ENCODE measurements around the gene LTBP1.

LTBP1 gene

DNA sequence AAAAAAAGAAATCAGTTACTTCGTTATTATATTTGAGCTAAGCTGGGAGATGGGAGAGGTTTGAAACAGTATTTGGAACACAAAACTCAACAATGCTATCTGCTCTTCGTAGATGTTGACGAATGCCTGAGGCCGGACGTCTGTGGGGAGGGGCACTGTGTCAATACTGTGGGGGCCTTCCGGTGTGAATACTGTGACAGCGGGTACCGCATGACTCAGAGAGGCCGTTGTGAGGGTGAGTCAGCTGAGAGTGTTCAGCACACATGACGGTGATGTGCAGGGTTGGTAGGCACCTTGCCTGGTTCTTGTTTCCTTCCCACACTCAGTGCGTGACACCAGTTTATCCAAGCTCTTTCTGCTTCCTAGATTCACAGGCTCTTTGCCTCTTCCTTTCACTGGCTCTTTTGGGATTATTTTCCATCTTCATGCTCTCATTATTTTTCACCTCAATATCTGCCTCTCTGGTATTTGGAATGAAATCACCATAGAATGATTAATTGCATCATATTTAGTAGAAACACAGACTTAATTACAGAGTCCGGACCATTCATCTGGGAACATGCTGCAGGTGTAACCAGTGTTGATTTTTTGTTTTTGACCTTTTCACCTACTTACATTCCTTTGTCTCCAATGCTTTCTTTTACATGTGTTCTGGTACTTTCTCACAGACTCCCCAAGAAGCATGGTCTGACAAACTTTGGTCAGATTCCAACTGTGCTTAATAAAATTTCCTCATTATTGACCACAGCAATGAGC lies 329.1 kb downstream of the LTBP1 start:
- no peak for DNase-seq

DNA sequence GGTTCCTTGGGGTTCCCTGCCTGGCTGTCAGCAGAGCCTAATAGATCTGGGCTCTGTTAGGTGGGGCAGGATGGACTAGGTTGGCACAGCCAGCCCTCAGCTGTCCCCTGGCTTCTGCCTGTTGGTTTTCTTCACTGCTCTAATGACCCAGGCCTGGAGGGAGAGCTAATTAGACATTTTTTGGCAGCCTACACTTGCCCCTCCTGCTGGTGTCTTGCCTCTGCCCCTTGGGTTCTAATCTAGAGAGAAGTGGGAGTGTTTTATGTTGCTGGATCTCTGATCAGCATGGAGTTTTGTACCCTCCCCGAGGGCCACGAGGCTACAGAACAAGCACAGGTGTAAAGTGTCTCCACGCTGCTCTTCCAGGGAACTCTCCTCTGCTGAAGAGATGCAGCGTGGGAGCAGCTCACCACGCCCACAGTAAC lies 330.3 kb downstream of the LTBP1 start:
- no peak for DNase-seq

DNA sequence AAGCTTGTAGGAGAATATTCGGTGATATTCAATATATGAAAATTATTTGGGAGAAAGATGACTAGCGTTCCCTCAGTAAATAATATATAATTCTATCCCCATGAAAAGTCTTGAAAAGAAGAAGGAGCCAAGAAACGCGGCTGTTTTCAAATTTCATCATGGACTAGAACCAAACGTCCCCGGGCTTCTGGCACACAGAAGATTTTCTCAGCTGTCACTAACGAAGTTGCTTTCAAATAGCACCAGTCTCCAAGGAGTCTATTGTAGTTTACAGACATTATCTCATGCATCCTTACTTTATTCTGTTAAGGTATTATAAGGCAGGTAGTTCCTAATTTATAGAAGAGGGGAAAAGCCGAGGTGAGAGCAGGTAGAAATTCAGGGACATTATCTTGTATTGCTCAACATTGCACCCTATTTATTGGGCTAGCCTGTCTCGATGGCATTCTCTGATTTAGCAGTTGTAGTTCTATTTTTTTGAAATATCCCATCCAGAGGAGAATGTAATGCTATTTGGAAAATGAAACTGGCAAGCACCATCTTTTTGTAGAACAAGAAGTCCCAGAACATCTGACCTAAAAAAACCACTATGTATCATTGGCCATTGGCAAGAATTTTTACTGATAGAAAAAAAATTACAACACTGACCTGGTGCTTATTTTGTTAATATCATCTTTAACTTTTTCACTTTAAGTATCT lies 331.6 kb downstream of the LTBP1 start:
- no peak for DNase-seq

DNA sequence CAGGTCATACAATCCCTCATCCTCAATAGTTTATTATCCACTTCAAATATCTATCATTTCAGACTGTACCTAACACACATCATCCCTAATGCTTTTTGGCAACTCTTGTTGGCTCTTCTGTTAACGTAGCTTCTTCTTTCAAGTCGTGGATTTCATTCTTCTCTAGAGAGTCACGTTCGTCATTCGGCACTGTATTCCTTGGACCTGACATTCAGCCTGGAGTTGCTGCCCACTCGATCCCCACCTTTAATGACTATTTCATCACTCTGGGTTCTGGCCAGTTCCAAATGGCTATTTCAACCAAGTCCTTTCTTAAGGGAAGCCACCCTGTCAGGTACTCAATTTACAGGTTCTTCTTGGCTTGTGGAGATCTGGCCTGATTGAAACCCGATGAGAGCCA lies 337.5 kb downstream of the LTBP1 start:
- no peak for DNase-seq

DNA sequence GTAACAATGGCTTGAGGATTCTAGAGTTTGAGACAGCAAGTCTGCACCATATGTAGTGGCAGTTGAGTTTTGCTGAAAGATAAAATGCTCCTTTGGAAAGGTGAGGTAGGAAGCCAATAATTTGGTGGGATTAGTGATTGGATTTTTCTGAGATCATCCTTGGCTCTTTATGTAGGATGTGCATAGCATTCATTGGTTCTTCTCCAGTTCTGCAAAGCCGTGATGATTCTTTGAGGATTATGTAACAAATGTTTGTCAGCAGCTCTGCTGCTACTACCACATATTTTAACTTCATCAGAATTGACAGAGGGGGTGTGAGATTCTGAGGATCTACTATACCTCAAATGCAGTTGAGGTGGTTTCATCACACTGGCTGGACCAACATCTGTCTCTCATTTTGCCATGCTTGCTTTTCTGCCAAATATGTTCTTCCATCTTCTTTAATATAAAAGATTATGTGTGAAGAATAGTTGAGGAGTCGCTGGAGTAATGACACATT lies 340.8 kb downstream of the LTBP1 start:
- no peak for DNase-seq

DNA sequence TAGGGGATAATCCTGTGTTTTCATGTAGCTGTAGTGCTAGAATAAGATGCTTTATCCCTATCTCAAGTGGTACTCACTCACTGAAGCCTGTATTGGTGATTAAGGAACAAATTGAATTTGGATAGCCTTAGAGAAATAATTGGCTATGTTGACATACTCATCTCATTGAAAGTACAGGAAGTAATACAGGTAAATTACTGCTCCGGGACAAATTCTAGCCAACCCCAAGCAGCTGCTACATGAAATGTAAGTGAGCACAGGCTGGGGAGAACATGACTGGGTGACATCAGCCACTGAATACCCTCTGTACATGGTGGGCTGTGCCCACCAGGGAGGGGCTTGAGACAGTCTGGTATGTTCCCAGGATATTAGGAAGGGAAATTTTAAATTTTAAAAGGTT lies 341.3 kb downstream of the LTBP1 start:
- no peak for DNase-seq

DNA sequence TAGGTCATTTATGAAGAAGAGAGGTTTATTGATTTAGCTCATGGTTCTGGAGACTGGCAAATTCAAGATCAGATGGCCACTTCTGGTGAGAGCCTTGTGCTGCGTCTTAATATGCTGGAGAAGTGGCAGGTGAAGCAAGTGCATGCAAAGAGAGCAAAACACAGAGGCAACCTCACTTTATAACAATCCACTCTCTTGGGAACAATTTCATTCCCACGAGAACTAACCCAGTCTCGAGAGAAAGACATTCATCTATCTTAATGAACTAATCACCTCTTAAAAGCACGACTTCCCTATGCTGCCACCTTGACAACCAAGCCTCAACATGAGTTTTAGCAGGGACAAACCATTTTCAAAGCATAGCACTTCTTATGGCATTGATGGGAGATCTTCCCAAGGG lies 343.2 kb downstream of the LTBP1 start:
- DNase-seq, result no peak

DNA sequence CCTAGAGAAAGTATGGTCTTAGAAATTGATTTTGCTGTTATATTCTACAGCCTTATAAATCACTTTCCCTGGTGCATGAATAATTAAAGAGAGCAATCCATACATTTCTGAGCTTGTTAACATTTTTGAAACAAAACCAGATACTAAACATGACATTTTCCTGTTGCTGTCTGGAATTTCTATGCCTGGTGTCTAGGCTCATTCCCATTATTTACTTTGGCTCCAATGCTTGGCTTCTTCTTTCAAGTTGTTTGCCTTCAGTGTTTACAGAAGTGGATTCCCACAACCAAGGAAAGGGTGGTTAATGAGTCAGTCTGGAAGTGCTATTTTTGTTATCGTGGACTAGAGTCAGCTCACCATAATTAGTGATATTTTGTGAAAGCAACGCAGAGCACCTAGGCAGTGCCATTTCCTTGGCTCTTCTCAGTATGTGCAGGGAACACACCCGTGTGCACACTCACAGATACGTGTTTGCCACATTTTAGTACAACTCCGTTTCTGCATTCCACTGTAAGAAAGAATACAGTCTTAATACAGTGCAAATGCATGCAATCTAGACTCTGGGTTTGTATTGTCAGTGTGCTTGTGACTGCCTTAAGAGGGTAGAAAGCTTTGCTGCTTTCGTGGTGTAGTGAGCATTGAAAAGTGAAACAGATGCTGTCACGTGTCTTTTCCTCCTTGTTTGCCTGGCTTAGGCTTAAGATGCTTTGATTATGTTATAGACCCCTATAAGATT lies 344.7 kb downstream of the LTBP1 start:
- peak; percentile 40 for DNase-seq

DNA sequence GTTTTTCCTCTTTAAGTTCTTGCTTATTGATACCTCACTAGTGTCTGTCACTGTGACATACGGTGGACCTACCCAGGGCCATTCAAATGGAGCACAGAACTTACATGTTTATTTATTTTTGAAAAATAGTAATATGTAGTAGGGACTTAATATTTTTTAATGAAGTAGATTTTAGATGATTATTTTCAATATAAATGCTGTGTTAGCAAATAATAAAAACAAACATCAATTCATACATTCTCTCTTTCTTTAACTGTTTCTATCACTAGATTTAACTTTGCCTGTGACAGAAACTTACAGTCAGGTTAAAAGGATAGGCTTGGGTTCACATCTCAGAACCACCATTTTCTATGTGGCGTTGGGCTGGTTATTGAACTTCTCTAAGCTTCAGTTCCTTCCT lies 345.3 kb downstream of the LTBP1 start:
- no peak for DNase-seq

DNA sequence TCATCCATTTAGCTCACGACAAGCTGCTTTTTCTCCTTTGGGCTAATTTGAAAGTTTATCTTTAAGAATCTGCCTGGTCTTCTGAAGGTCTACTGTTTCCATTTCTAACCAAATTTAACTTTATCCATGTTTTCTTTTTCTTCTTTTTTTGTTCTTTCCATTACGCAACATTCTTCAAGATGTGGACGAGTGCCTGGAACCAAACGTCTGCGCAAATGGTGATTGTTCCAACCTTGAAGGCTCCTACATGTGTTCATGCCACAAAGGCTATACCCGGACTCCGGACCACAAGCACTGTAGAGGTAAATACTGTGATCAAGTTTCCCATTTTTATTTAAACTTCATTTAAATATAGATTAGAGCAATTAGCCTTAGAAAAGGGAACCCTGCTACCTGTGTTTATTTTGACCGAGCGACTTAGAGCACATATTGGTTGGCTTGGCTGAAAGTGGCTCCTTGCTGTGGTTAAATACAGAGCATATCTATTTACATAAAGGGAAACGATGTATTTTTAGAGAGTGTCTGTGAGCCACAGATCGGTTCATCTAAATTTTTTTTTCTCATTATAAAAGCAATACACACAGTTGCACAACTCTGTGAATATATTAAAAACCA lies 346.3 kb downstream of the LTBP1 start:
- no peak for DNase-seq

DNA sequence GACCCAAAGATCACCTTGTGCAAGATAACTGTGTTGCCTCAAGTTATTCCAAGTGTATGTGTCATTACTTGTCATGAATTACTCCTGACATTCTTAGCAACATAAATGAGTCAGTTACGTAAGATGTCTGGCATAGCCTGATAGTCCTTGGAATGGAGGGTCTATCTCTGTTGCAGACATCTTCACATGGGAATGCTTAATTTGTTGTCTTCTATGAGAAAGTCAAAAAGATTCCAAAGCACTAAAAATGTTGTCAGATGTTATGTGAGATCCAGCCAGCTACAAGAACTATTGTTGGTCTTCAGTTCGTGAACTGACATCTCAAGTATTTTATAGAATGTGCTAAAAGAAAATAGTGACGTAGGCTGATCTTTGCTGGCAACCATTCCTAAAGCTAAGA lies 351.5 kb downstream of the LTBP1 start:
- DNase-seq, result peak; percentile 24

DNA sequence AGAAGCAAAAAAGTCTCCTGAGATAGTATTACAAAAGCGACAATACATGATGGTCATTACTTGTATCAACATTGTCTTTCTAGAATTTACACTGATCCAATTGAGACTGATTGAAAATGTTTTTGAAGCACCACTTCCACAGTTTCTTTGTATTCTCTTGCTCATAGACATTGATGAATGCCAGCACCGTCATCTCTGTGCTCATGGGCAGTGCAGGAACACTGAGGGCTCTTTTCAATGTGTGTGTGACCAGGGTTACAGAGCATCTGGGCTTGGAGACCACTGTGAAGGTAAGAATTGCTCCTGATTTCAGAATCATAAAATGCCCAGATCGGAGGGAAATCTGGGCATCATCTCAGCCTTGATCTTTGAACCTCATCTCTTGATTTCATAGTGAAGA lies 354.6 kb downstream of the LTBP1 start:
- DNase-seq, result no peak

DNA sequence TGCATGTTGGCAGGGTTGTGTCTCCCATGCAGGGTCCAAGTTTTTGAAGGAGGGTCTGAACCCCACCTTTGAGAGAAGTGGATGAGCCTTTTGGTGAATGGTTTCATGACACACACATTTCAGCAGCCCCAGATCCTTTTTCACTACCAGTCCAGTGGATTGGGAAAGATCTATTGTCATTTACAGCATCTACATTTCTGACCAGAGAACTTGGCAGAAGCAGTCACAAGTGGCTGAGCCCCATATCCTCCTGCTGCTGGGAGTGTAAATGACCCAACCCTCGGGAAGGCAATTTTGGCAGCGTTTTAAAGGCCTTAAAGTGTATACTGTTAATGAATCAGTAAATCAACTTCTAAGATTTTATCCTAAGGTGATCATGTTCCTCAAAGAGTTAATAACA lies 355.6 kb downstream of the LTBP1 start:
- DNase-seq, result no peak

DNA sequence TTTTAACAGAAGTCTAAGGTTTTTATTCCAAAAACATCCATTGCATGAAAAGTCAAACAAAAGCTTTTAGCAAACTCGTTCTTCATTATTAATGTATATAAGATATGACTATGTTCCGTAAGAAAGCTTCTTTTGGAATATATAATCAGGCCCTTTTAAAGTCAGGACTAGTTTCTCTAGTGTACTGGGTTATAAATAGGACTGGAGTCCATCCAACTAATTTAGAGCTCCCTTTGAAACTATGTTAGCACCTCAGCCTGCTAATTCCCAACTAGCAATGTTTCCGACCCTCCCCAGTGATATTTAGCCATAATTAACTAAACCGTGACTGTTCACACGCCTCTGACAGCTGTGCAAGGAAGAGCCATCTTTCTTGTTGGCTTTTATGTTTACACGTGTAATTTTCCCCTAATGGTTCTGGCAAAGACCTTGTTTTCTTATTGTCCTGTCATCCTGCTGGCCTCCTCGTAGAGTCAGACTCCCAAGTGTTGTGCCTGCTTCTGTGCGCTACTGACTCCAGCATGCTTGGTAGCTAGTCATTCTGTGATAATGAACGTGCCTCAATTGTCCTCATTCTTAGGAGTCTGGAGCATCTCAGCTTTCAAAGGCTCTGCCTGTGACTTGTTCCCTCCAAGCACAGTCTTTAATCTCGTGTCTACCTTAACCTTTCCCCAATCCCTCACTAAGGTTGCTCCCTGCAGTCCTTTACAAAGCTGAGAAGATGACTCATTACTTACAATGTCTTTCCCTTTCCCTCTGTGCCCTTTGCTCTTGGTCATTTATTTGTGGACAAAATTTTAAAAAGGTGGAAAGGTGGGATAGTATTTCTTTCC lies 357.5 kb downstream of the LTBP1 start:
- no peak for DNase-seq

DNA sequence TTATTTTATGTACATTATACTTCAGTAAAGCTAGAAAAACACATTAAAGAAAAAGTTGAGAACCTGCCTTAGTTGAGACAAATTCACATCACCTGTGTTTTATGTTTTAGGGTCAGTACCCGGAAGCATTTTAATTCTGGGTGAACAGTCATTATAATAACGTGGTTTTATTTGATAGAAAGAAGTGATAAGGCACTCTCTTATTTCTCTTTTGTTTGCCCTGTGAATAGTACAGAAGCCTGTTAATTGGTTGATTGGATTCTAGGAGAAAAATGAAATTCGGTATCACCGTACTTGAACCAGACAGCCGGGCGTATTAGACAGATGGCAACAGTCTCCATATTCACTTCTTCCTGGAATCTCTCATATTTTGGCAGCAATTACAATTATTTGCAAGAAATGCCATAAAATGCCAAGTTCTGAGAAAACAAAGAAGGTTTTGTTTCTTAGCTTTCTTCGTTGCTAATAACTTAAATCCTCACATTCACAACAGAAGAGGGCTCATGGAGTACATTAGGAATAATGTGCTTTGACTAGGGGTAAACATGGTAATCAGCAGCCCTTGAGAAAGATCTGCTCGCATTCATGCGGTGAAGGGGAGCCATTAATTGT lies 361.0 kb downstream of the LTBP1 start:
- DNase-seq, result no peak

DNA sequence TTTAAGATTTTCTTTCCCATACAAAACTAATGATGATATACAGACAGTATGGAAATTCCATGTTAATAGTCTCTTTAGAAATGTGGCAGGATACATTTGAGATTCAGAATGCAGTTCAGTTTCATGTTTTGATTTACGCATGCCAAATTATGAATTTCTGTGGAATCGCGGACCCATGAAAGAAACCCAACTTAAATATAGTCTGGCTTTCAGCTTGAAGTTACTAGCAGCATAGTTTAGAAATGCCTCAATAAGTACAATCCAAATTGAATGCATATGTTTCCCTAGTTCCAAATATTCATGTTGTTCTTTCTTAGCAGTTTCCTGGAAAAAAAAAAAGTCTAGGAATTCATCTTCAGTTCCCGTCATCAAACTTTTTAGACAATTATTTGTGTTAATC lies 365.6 kb downstream of the LTBP1 start:
- no peak for DNase-seq

DNA sequence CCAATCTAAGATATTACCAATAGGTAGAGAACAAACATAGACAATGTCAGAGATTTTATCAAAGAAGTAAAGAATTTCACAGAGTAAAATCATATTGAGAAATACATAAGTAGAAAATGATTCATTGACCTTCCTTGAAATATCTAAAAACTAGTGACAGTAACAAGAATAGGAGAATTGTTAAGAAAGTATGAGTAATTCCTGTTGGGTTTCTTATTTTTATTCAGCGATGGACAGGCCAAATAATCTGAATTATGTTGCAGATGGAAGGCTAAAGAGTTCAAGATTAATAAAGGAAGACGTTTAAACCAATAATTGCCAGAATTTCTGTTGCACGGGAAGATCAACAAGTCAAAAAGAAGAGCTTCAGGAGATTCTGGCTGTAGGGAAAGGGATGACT lies 366.3 kb downstream of the LTBP1 start:
- no peak for DNase-seq

DNA sequence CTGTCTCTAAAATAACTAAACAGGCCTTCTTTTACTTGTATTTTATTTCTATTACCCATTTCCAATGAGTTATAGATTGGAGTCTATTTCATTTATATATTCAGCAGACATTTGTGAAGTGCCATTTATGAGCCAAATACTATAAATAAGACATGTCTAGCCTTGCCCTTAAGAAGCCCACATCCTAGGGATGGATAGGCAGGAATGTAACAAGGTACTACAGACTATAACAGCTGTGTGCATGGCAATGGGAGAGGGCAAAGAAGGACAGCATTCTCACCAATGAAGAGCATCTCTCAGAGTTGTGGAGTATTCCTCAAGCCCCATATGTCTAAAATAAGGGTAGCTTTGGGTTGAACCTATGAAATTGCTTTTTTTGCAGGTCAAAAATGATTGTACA lies 367.8 kb downstream of the LTBP1 start:
- DNase-seq, result no peak

DNA sequence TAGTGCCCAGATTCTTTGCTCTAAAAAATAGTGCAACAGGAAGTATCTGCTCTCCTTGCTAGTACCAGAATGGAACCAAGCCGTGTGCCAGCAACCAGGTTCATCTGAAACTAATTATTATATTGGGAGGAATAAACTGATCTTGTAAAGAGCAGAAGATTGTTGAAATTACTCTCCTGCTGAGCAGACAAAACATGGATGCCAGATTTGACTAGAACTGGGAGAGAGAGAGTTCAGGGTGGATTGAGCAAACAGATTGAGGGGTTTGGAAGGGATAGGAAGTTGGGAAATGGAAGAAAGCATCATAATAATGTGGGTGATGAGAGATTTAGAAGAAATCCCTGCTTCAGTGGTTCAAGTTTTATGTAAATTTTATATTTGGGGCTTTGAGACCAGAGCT lies 369.6 kb downstream of the LTBP1 start:
- DNase-seq, result no peak

DNA sequence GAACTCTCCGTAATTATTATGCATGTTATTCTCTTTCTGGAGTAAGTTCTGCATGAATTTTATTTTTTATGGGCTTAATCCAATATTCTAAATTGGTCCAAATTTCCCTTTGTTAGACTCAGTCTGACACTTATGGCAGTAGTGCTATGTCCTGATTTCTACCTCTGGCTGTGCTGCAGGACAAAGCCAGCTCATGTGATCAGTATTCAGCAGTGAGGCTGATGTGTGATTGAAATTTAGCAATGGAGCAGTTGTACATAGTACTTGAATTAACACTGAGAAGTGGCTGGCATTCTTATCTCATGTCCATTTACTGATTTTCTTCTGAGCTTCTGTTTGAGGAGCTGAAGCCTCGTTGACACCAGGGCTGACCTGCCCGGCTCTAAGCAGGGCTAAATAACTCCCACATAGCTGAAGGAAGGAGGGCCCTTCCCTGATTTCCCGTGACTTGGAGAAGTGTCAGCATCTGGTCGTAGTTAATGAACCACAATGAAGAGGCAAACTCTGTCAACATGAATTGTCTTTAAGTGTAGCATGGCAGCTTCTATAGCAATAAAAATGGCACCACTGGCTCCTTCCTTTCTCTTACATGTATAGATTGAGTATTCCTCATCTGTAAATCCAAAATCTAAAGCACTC lies 370.7 kb downstream of the LTBP1 start:
- no peak for DNase-seq

DNA sequence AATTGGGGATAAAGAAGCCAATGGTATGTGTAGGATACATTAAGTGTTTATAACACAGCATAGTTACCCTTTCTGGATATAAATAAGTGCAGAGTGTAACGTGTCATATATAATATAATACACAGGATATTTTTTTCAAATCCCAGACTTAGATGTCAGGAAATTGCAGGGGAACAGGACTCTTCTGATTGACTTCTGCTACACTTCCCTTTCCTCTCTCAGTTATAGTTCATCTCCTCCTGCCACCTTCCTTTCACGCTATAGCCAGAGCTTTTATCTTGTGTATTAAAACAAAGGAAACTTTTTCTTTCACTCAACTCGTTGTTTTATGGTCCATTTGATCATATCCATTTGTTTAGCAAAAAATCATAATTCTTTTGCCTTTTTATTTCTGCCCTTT lies 371.7 kb downstream of the LTBP1 start:
- DNase-seq, result no peak

DNA sequence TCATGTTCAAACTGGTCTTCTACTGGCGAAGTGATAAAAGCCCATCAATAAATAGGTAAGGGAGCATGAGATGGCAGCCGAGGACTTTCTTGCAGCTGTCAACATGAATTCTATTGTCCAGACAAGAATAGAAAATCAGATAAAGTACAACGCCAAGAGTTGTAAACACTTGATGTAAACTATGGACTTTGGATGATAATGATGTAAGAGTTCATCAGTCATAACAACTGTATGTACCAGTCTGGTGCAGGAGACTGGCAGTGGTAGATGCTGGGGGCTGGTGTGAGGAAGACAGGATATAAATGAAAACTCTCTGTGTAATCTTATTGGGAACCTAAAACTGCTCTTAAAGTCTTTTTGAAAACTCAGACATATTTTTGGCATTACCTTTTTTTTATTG lies 373.8 kb downstream of the LTBP1 start:
- no peak for DNase-seq
